ENCODE measurements around the gene CD44.

The CD44 gene

GRCh38 chr11:35245056-35245455 lies 106.1 kb downstream of the CD44 start:
- TF ChIP-seq CTCF (IDR thresholded peaks at IDR 0.05; ENCODE audit: low read length) (no peak), EZH2 (IDR thresholded peaks at IDR 0.05; ENCODE audit: borderline replicate concordance, low read length) (no peak)

GRCh38 chr11:35245786-35246185 lies 106.8 kb downstream of the CD44 start:
- H3K9ac ChIP-seq (ENCODE audit: low read length) = no peak overlapping the region
- no peak for TF ChIP-seq EZH2 (IDR thresholded peaks at IDR 0.05; ENCODE audit: borderline replicate concordance, low read length)
- TF ChIP-seq CTCF (IDR thresholded peaks at IDR 0.05; ENCODE audit: low read length) = no peak
- no peaks in the 10 kb centered on the region for H3K27me3 ChIP-seq (ENCODE audit: insufficient read depth, low read length)
- no peaks in the 10 kb centered on the region for H3K9me2 ChIP-seq (ENCODE audit: low read depth, low read length)
- H4K20me1 ChIP-seq (ENCODE audit: insufficient read depth, low read length) = no peaks in the 10 kb centered on the region
- no peaks in the 10 kb centered on the region for H3F3A ChIP-seq (ENCODE audit: insufficient read depth, low read length)
- no peak overlapping the region for H3K4me2 ChIP-seq (ENCODE audit: low read length)
- H3K4me1 ChIP-seq (ENCODE audit: insufficient read depth, low read length, severe bottlenecking) = no peaks in the 10 kb centered on the region
- no peak overlapping the region for H2AFZ ChIP-seq (ENCODE audit: low read length)
- H3K79me2 ChIP-seq (ENCODE audit: insufficient read depth, low read length) = no peaks in the 10 kb centered on the region
- H3K9me3 ChIP-seq (ENCODE audit: low read length) = no peaks in the 10 kb centered on the region
- H3K4me3 ChIP-seq (ENCODE audit: low read depth, low read length, poor library complexity, severe bottlenecking) = no peak overlapping the region
- no peak overlapping the region for H3K27ac ChIP-seq (ENCODE audit: low read depth, low read length, poor library complexity, severe bottlenecking)
- H3K36me3 ChIP-seq (ENCODE audit: insufficient read depth, low read length) = no peaks in the 10 kb centered on the region

More at GRCh38 chr11:35245056-35245455, 106.1 kb downstream of the CD44 start:
- H4K20me1 ChIP-seq (ENCODE audit: insufficient read depth, low read length) = no peaks in the 10 kb centered on the region
- H3K36me3 ChIP-seq (ENCODE audit: insufficient read depth, low read length) = no peaks in the 10 kb centered on the region
- no peak overlapping the region for H3K27ac ChIP-seq (ENCODE audit: low read depth, low read length, poor library complexity, severe bottlenecking)
- H3F3A ChIP-seq (ENCODE audit: insufficient read depth, low read length) = no peaks in the 10 kb centered on the region
- no peaks in the 10 kb centered on the region for H3K4me1 ChIP-seq (ENCODE audit: insufficient read depth, low read length, severe bottlenecking)
- no peak overlapping the region for H2AFZ ChIP-seq (ENCODE audit: low read length)
- no peak overlapping the region for H3K9ac ChIP-seq (ENCODE audit: low read length)
- H3K9me2 ChIP-seq (ENCODE audit: low read depth, low read length) = no peaks in the 10 kb centered on the region
- no peaks in the 10 kb centered on the region for H3K27me3 ChIP-seq (ENCODE audit: insufficient read depth, low read length)
- no peaks in the 10 kb centered on the region for H3K9me3 ChIP-seq (ENCODE audit: low read length)
- no peak overlapping the region for H3K4me2 ChIP-seq (ENCODE audit: low read length)
- no peaks in the 10 kb centered on the region for H3K79me2 ChIP-seq (ENCODE audit: insufficient read depth, low read length)
- H3K4me3 ChIP-seq (ENCODE audit: low read depth, low read length, poor library complexity, severe bottlenecking) = no peak overlapping the region

- no peak overlapping the region for H3K4me2 ChIP-seq (ENCODE audit: low read length)
- H3K9ac ChIP-seq (ENCODE audit: low read length) = no peak overlapping the region
- TF ChIP-seq CTCF (IDR thresholded peaks at IDR 0.05; ENCODE audit: low read length) (no peak), EZH2 (IDR thresholded peaks at IDR 0.05; ENCODE audit: borderline replicate concordance, low read length) (no peak)
- H3K9me2 ChIP-seq (ENCODE audit: low read depth, low read length) = no peaks in the 10 kb centered on the region
- H4K20me1 ChIP-seq (ENCODE audit: insufficient read depth, low read length) = no peaks in the 10 kb centered on the region
- no peak overlapping the region for H2AFZ ChIP-seq (ENCODE audit: low read length)
- H3K27me3 ChIP-seq (ENCODE audit: insufficient read depth, low read length) = no peaks in the 10 kb centered on the region
- no peaks in the 10 kb centered on the region for H3F3A ChIP-seq (ENCODE audit: insufficient read depth, low read length)
- H3K9me3 ChIP-seq (ENCODE audit: low read length) = no peaks in the 10 kb centered on the region
- no peaks in the 10 kb centered on the region for H3K79me2 ChIP-seq (ENCODE audit: insufficient read depth, low read length)
- no peak overlapping the region for H3K27ac ChIP-seq (ENCODE audit: low read depth, low read length, poor library complexity, severe bottlenecking)
- no peaks in the 10 kb centered on the region for H3K36me3 ChIP-seq (ENCODE audit: insufficient read depth, low read length)
- no peak overlapping the region for H3K4me3 ChIP-seq (ENCODE audit: low read depth, low read length, poor library complexity, severe bottlenecking)
- no peaks in the 10 kb centered on the region for H3K4me1 ChIP-seq (ENCODE audit: insufficient read depth, low read length, severe bottlenecking)
Observed at GRCh38 chr11:35246745-35247144, 107.8 kb downstream of the CD44 start.
